Esophagus (tissue), 2 donors: ENCODE data around the gene WDR17. TPM values are rescaled to one million over a fixed set of nuclear protein-coding genes. Genes with fewer than 3 reads are reported as not detected.

ENCODE experiments used
- H3K27ac ChIP-seq, 2 donors: one replicate each; pipeline ENCODE4 v1.5.1; 2013; ENCODE audit warnings: low read depth in 2 of 2, mild to moderate bottlenecking in 2 of 2, inconsistent platforms in 1 of 2, low read length in 1 of 2, moderate library complexity in 1 of 2
- H3K27me3 ChIP-seq, 2 donors: one replicate each; pipeline ENCODE4 v1.6.1; 2013; ENCODE audit warnings: low read length in 2 of 2, control low read depth in 1 of 2, mild to moderate bottlenecking in 1 of 2; ENCODE audit not compliant: insufficient read depth in 2 of 2, control insufficient read depth in 1 of 2
- H3K36me3 ChIP-seq, 2 donors: one replicate each; pipeline ENCODE4 v1.6.1; 2013; ENCODE audit warnings: low read length in 1 of 2; ENCODE audit not compliant: control insufficient read depth in 2 of 2, insufficient read depth in 2 of 2
- H3K4me1 ChIP-seq, 2 donors: one replicate each; pipeline ENCODE4 v1.6.1; 2013; ENCODE audit warnings: low read length in 1 of 2; ENCODE audit not compliant: control insufficient read depth in 2 of 2, insufficient read depth in 2 of 2
- H3K4me3 ChIP-seq, 2 donors: one replicate each; pipeline ENCODE4 v1.5.1; 2013; ENCODE audit warnings: low read length in 2 of 2, mild to moderate bottlenecking in 2 of 2, low read depth in 1 of 2, moderate library complexity in 1 of 2
- H3K9me3 ChIP-seq, 2 donors: one replicate each; pipeline ENCODE4 v1.6.1; 2013; ENCODE audit warnings: mild to moderate bottlenecking in 2 of 2, low read depth in 1 of 2, low read length in 1 of 2, moderate library complexity in 1 of 2; ENCODE audit not compliant: control insufficient read depth in 2 of 2, insufficient read depth in 1 of 2
- WGBS, 2 donors: extraction: QIAGEN DNeasy Blood & Tissue Kit; methylation state at CpG; one replicate each; pipeline ENCODE4 v1.1.7; 2013; 5-methylcytosine and 5-hydroxymethylcytosine counted together
- polyA plus RNA-seq, 2 donors: library from polyadenylated mRNA; stranded (reverse); fragments of 200-250 nt; gene quantifications; one replicate each; pipeline ENCODE4 v1.2.3, GENCODE V29; 2013
- donor health status: healthy with polysubstance abuse.
- donor health status: Bipolar disorder and iron deficiency.

WDR17 gene
- polyA plus RNA-seq, 2 donors, result 0.20 to 0.22 TPM

DNA sequence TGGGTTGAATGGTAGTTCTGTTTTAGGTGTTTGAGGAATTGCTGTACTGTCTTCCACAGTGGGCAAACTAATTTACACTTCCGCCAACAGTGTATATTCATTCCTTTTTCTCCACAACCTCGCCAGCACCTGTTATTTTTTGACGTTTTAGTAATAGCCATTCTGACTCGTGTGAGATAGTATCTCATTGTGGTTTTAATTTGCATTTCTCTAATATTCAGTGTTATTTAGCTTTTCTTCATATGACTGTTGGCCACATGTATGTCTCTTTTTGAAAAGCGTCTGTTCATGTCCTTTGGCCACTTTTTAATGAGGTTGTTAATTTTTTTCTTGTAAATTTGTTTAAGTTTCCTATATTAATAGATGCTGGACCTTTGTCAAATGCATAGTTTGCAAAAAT is 26.9 kb upstream of the WDR17 start:
- no peaks in the 10 kb centered on the region for H3K27me3 ChIP-seq
- H3K4me1 ChIP-seq, result no peaks in the 10 kb centered on the region
- H3K4me3 ChIP-seq, result no peak overlapping the region
- 84 to 85% methylated on average over 5 of the region's 5 CpGs for WGBS, 2 donors
- H3K9me3 ChIP-seq, result no peaks in the 10 kb centered on the region
- no peak overlapping the region for H3K27ac ChIP-seq
- H3K36me3 ChIP-seq, result no peaks in the 10 kb centered on the region

DNA sequence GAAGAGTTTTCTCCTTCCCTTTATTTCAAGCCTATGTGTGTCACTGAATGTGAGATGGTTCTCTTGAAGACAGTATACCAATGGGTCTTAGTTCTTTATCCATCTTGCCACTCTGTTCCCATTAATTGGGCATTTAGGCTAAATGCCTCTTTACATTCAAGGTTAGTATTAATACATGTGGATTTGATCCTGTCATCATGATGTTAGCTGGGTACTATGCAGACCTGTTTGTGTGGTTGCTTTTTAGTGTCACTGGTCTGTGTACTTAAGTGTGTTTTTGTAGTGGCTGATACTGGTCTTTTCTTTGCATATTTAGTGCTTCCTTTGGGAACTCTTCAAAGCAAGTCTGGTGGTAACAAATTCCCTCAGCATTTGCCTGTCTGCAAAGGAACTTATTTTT is 23.4 kb upstream of the WDR17 start:
- H3K9me3 ChIP-seq, result no peaks in the 10 kb centered on the region
- H3K27me3 ChIP-seq, result no peaks in the 10 kb centered on the region
- H3K27ac ChIP-seq, result no peak overlapping the region
- H3K4me3 ChIP-seq, result no peak overlapping the region
- H3K4me1 ChIP-seq, result no peaks in the 10 kb centered on the region
- H3K36me3 ChIP-seq, result no peaks in the 10 kb centered on the region

DNA sequence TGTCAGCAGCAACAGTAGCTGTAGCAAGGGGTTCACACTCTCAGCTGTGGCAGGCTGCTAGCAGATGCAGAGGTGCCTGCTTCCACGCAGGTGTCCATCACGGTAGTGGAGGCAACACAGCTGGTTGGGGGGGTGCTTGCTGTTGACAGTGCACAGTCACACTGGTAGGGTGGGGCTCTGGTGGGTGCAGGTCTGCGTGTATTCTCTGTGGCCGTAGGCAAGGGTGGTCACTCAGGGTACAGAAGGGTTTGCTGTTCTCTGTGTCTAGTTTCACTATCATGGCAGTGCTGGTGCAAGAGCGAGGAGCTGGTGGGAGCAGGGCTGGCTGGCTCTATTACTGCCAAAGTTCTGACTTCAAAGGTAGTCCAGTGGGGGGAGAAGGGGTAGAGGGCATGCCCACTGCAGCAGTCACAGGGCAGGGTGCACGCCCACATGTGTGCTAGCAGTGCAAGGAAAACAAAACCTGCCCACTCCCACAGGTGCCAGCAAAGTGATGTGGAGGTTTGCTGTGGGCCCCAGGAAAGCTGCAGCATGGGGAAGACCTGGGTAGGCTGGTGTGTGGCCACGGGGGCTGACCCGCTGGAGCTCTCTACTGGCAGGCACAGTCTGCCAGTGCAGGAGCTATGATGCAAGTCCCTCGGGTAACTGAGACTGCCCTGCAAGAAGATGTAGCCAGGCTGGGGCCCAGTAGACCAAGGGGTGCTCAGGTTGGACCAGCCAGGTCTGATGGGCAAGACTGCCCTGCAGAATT is 21.6 kb upstream of the WDR17 start:
- no peak overlapping the region for H3K27ac ChIP-seq
- no peaks in the 10 kb centered on the region for H3K9me3 ChIP-seq
- H3K4me1 ChIP-seq, result no peaks in the 10 kb centered on the region
- H3K27me3 ChIP-seq, result no peaks in the 10 kb centered on the region
- 68 to 74% methylated on average over 9 of the region's 9 CpGs for WGBS, 2 donors
- no peak overlapping the region for H3K4me3 ChIP-seq
- no peaks in the 10 kb centered on the region for H3K36me3 ChIP-seq

DNA sequence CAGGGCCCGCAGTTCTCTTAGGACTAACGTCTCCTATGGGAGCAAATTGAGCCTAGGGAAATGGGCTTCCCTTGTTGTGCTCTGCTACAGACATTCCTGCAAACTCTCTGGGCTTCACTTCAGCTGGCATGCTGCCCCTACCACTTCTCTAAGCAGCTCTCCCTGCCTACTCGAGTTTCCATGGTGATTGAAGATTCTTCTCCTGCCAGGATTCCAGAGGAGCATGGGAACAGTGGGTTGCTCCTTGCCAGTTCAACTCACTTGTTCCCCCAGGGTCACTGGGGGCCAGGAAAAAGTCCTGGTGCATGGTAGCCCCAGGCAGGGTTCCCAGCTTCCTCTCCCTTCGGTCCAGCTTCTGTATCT is 21.1 kb upstream of the WDR17 start:
- H3K36me3 ChIP-seq, result no peaks in the 10 kb centered on the region
- no peaks in the 10 kb centered on the region for H3K4me1 ChIP-seq
- WGBS, 2 donors, result 52 to 66% methylated on average over 4 of the region's 4 CpGs
- H3K9me3 ChIP-seq, result no peaks in the 10 kb centered on the region
- H3K27ac ChIP-seq, result no peak overlapping the region
- no peaks in the 10 kb centered on the region for H3K27me3 ChIP-seq
- no peak overlapping the region for H3K4me3 ChIP-seq

DNA sequence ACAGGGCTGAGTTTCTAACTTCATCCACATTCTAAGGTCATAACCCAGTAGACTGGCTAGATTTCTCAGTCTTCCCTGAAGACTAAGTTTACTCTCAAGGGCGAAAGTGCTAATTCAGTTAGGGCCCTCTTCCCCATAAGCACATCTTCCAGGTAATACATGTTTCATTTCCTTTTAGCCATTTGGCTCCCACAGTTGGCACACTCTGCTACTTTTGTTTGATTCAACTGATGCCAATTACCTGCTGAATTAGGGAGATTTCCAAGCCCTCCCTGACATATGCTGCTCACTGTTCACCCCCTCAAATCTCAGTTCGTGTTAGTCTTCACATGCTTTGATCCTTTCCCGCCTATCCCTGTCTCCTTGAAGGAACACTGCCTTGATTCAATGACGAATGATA is 17.0 kb upstream of the WDR17 start:
- Histone ChIP-seq H3K4me1 (no peaks in the 10 kb centered on the region), H3K36me3 (no peaks in the 10 kb centered on the region), H3K27me3 (no peaks in the 10 kb centered on the region), H3K4me3 (no peak overlapping the region), H3K9me3 (no peaks in the 10 kb centered on the region), H3K27ac (no peak overlapping the region)
- 58 to 71% methylated on average over 4 of the region's 4 CpGs for WGBS, 2 donors

DNA sequence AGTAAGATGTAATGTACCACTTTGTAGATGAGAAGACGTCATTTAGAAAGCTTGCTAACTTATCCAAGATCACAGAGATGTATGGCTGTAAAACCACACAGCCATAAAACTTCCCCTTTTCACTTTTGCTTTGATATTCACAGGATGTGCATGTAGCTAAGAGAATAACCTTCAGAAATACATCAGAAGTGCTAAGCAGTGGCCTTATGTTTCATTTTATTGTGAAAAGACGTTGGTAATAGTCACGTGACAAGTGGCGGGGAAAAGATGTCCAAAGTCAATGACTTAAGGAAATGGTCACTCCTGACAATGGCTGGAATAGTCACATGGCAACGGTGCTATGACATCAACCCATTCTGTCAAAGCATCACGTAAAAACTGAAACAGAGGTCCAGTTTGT is 12.9 kb upstream of the WDR17 start:
- WGBS, 2 donors, result 67 to 76% methylated on average over 6 of the region's 6 CpGs
- H3K27ac ChIP-seq, result no peak overlapping the region
- H3K36me3 ChIP-seq, result no peaks in the 10 kb centered on the region
- no peak overlapping the region for H3K4me3 ChIP-seq
- H3K27me3 ChIP-seq, result no peaks in the 10 kb centered on the region
- H3K4me1 ChIP-seq, result no peaks in the 10 kb centered on the region
- H3K9me3 ChIP-seq, result no peaks in the 10 kb centered on the region

GRCh38 chr4:176053785-176054184 is 11.9 kb upstream of the WDR17 start:
- 62 to 70% methylated on average over 2 of the region's 2 CpGs for whole genome bisulfite sequencing, 2 donors
- Histone ChIP-seq H3K4me1 (no peaks in the 10 kb centered on the region), H3K9me3 (no peaks in the 10 kb centered on the region), H3K4me3 (no peak overlapping the region), H3K27me3 (no peaks in the 10 kb centered on the region), H3K27ac (no peak overlapping the region), H3K36me3 (no peaks in the 10 kb centered on the region)

- H3K36me3 ChIP-seq, result no peaks in the 10 kb centered on the region
- WGBS, 2 donors, result 20 to 45% methylated on average over 2 of the region's 2 CpGs
- no peaks in the 10 kb centered on the region for H3K27me3 ChIP-seq
- H3K27ac ChIP-seq, result no peak overlapping the region
- H3K4me3 ChIP-seq, result no peak overlapping the region
- H3K9me3 ChIP-seq, result no peaks in the 10 kb centered on the region
- H3K4me1 ChIP-seq, result no peaks in the 10 kb centered on the region
Observed at GRCh38 chr4:176054942-176055341, 10.7 kb upstream of the WDR17 start.

DNA sequence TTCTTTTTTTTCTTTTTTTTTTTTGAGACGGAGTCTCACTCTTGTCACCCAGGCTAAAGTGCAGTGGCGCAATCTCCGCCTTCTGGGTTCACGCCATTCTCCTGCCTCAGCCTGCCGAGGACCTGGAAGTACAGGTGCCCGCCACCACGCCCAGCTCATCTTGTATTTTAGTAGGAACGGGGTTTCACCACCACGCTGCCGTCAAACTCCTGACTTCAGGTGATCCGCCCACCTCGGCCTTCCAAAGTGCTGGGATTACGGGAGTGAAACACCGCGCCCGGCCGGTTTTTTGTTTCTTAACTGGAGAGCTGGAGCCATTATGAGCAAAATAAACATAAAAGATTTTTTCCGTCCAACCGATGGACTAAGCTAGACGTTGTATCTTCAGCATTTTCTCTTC is 1.9 kb upstream of the WDR17 start:
- Histone ChIP-seq H3K27me3 (no peaks in the 10 kb centered on the region), H3K4me1 (peaks cover 0 to 7% of the 10 kb centered on the region in 2 donors), H3K4me3 (no peak overlapping the region), H3K9me3 (no peaks in the 10 kb centered on the region), H3K36me3 (no peaks in the 10 kb centered on the region), H3K27ac (no peak overlapping the region)
- 88 to 90% methylated on average over 20 of the region's 20 CpGs for WGBS, 2 donors

- no peaks in the 10 kb centered on the region for H3K27me3 ChIP-seq
- no peak overlapping the region for H3K27ac ChIP-seq
- no peaks in the 10 kb centered on the region for H3K36me3 ChIP-seq
- no peaks in the 10 kb centered on the region for H3K9me3 ChIP-seq
- WGBS, 2 donors, result 93 to 97% methylated on average over 2 of the region's 2 CpGs
- H3K4me1 ChIP-seq, result peaks cover 0 to 7% of the 10 kb centered on the region in 2 donors
- H3K4me3 ChIP-seq, result no peak overlapping the region
Observed at GRCh38 chr4:176064539-176064938, 1.1 kb upstream of the WDR17 start.
